PFSK-1 (cell line): Measurements from ENCODE around the gene ENTPD7.

Experiments
- FOXP2 ChIP-seq: optimal IDR thresholded peaks from 2 replicates; pipeline ENCODE3; 2011; ENCODE audit warnings: borderline replicate concordance, control low read depth, inconsistent platforms; ENCODE audit not compliant: insufficient read depth; ENCODE audit errors: extremely low read length, extremely low read depth
- POLR2AphosphoS5 ChIP-seq: IDR thresholded peaks from 2 replicates; pipeline ENCODE4 v1.6.1; 2012; ENCODE audit warnings: low read depth, mild to moderate bottlenecking, control low read depth, low read length, moderate library complexity
- SIN3A ChIP-seq: IDR thresholded peaks from 2 replicates; pipeline ENCODE4 v1.6.1; 2012; ENCODE audit warnings: mild to moderate bottlenecking, low read length, moderate library complexity, borderline replicate concordance; ENCODE audit not compliant: insufficient read depth
- TAF1 ChIP-seq: IDR thresholded peaks from 2 replicates; pipeline ENCODE4 v1.6.1; 2012; ENCODE audit warnings: low read length, control low read depth, borderline replicate concordance; ENCODE audit not compliant: insufficient read depth
- TF ChIP-seq, protein P1 (sequence below), 2 experiments: IDR thresholded peaks; 2 replicates each; pipeline versions ENCODE4 v1.6.1 to v1.8.0; 2011 to 2012; ENCODE audit warnings: low read depth in 2 of 2, low read length in 2 of 2, control low read depth in 1 of 2, inconsistent platforms in 1 of 2, mild to moderate bottlenecking in 1 of 2, moderate library complexity in 1 of 2; ENCODE audit not compliant: insufficient read depth in 1 of 2

ENTPD7 gene

GRCh38 chr10:99682752-99683151, 23.4 kb downstream of the ENTPD7 start:
- no peak for TF ChIP-seq POLR2AphosphoS5

GRCh38 chr10:99685597-99685967, 26.3 kb downstream of the ENTPD7 start:
- no peak for TF ChIP-seq SIN3A
- no peak for TF ChIP-seq TAF1
- no peak for TF ChIP-seq FOXP2
- no peak for TF ChIP-seq POLR2AphosphoS5

- TF ChIP-seq POLR2AphosphoS5 (no peak), TAF1 (no peak), FOXP2 (no peak)
These were observed 30.2 kb downstream of the ENTPD7 start for GRCh38 chr10:99689461-99689860.

- TF ChIP-seq FOXP2, result no peak
- TF ChIP-seq, protein P1, sequence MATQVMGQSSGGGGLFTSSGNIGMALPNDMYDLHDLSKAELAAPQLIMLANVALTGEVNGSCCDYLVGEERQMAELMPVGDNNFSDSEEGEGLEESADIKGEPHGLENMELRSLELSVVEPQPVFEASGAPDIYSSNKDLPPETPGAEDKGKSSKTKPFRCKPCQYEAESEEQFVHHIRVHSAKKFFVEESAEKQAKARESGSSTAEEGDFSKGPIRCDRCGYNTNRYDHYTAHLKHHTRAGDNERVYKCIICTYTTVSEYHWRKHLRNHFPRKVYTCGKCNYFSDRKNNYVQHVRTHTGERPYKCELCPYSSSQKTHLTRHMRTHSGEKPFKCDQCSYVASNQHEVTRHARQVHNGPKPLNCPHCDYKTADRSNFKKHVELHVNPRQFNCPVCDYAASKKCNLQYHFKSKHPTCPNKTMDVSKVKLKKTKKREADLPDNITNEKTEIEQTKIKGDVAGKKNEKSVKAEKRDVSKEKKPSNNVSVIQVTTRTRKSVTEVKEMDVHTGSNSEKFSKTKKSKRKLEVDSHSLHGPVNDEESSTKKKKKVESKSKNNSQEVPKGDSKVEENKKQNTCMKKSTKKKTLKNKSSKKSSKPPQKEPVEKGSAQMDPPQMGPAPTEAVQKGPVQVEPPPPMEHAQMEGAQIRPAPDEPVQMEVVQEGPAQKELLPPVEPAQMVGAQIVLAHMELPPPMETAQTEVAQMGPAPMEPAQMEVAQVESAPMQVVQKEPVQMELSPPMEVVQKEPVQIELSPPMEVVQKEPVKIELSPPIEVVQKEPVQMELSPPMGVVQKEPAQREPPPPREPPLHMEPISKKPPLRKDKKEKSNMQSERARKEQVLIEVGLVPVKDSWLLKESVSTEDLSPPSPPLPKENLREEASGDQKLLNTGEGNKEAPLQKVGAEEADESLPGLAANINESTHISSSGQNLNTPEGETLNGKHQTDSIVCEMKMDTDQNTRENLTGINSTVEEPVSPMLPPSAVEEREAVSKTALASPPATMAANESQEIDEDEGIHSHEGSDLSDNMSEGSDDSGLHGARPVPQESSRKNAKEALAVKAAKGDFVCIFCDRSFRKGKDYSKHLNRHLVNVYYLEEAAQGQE (IDR thresholded peaks at IDR 0.05; ENCODE audit: insufficient read depth in 1 of 2, low read depth in 2 of 2, low read length in 2 of 2), result no peak
- TF ChIP-seq POLR2AphosphoS5, result no peak
These were observed 34.7 kb downstream of the ENTPD7 start for GRCh38 chr10:99693933-99694583.

GRCh38 chr10:99695761-99696160, 36.5 kb downstream of the ENTPD7 start:
- TF ChIP-seq POLR2AphosphoS5, result no peak
- TF ChIP-seq SIN3A, result no peak

- TF ChIP-seq POLR2AphosphoS5 (no peak), SIN3A (no peak), FOXP2 (no peak)
These were observed 39.3 kb downstream of the ENTPD7 start for GRCh38 chr10:99698504-99699080.

DNA sequence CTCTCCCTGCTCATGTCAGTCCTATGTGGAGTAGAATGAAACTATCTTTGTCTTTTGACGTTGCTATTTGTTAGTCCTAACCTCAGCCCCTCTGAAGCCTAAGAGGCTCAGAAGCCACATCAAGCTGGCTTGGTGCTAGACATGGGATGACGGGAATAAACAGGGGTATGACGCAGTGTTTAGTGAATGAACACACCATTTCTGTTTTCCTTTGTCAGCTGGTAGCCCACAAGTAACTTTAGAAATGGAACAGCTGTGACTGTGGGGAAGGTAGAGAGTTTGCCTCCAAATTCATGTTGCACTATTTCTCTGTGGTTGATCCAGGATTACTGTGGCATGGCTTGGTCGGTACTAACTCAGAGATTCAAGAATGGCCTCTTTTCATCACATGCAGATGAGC, 41.3 kb downstream of the ENTPD7 start:
- TF ChIP-seq, protein P1 (IDR thresholded peaks at IDR 0.05; ENCODE audit: insufficient read depth in 1 of 2, low read depth in 2 of 2, low read length in 2 of 2), result no peak
- no peak for TF ChIP-seq TAF1
- no peak for TF ChIP-seq FOXP2
- no peak for TF ChIP-seq SIN3A
- TF ChIP-seq POLR2AphosphoS5, result no peak

- TF ChIP-seq, protein P1 (IDR thresholded peaks at IDR 0.05; ENCODE audit: insufficient read depth in 1 of 2, low read depth in 2 of 2, low read length in 2 of 2), result no peak
- TF ChIP-seq FOXP2 (no peak), POLR2AphosphoS5 (no peak), TAF1 (no peak)
These were observed 49.2 kb downstream of the ENTPD7 start for GRCh38 chr10:99708428-99709012.
